Muscle of arm (tissue), 12 donors: ENCODE measurements around the gene CALHM2. TPM values are rescaled to one million over a fixed set of nuclear protein-coding genes. Genes with fewer than 3 reads are reported as not detected.

Source experiments
- DNase-seq: peaks from one replicate; pipeline ENCODE4 v3.0.0-alpha.2; 2013
- polyA plus RNA-seq, 12 donors: library from polyadenylated mRNA; unstranded; fragments of 120-200 nt; gene quantifications; one replicate each; pipeline ENCODE4 v1.2.1, GENCODE V29; 2013; ENCODE audit not compliant: insufficient read length in 12 of 12

CALHM2 gene
- polyA plus RNA-seq, 12 donors: 10.3 to 35.4 (median 13.9) TPM; not detected in 1

DNA sequence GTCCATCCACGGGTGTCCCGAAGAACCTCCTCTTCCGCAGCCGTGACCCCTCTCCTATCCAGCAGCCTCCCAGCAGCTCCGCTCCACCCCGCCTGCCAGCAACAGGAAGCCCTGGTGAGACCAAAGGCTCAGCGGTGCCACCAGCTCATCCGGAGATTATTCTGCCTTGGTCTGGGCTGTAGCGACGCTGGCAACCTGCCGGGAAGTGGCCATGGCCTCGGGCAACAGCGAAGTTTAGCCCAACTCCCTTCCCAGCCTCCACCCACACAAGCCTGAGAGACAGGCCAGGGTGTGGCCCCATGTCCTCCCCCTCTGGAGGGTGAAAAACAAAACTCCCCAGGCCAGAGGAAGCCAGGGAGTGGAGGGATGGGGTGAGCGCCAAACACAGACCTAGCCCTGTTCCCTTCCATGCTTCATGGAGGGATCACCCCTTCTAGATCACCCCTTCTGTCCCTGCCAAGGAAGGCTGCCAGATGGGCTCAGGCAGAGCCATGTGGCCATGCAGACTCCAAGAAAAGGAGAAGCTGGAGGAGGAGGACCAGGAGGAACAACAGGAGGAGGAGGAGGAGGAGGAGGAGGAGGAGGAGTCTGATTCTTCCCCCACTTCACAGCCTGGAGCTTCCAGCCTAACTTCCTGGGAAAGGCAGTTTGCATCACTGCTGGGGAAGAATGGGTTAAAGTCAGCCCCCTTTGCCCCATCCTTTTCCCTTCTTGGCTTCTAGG, 918 bp downstream of the CALHM2 start:
- DNase-seq: peak; percentile 38

DNA sequence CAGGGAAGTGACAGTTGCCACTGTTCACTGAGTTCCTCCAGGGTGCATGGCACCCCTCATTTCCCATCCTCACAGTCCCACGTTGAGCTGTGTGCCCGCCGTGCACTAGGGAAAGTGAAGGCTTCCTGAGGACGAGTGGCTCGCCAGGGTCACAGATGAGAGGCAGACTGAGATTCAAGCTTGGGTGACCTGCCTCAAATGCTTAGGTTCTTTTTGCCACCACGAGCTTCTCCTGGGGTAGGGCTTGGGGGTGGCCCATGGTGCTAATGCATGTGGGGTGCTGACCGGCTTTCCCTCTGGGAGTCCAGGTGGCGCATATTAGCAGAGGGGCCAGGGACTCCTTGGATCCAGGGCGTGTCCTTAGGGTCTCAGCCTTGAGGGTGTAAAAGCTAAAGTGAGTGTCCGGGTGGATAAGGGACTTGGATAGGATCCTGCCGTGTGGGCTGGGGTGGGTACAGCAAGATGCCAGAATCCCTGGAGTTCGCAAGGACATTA, 1.9 kb downstream of the CALHM2 start:
- no peak for DNase-seq

DNA sequence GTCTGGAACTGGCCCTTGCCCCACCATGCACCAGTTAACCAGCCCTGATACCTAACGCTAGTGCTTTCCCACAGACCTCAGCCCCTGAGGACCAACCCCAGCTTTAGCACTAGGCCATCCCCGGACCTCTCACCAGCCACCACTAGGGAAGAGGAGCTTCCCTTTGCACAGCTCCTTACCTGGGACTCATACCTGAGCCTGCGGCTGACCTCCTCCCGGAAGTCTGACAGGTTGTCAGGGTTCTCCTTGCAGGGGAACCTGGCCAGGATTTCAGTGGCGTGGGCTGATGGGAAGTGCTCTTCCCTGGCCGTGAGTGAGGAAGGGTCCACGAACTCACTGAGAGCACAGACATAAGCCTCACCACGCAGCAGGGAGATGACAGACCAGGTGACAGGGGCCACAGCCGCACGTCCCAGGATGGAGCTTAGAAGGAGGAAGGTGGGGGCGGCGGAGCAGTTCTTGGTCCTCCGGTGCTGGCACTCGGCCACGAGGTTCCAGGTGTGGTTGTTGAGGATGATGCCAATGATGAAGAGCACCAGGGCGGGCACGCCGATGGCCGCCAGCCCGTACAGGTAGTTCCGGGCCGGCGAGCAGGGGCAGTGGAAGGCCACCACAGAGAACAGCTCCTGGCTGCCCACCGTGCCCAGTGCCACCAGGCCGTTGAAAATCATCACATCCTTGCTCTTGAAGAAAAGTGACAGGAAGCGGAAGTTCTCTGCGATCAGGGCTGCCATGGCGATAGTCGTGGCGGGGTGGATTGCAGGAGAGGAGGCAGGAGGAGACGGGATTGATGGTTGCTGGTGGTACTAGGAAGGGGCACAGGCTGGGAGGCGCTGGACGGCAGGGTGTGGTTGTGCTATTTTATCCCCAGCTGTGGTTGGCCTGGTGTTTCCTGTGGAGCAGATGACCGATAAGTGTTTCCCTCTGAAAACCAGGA, 2.7 kb downstream of the CALHM2 start:
- DNase-seq: no peak

DNA sequence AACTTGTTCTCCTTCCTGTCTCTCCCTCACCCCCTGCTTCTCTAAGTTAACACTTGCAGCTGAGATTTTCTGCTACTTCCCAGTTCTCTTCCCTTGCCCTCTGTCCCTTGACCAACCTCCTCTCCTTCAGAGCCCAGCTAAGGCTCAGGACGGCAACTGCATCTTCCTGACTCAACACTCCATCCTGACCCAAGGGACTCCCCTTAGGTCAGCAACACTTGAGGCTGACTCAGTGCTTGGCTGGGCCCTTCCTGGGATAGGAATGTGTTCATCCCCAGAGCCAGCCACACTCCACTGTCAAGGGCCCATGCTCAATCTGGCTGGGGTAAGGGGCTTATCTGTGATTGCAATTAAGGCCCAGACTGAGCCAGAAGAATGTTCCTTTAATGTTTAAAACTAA, 3.4 kb downstream of the CALHM2 start:
- no peak for DNase-seq

DNA sequence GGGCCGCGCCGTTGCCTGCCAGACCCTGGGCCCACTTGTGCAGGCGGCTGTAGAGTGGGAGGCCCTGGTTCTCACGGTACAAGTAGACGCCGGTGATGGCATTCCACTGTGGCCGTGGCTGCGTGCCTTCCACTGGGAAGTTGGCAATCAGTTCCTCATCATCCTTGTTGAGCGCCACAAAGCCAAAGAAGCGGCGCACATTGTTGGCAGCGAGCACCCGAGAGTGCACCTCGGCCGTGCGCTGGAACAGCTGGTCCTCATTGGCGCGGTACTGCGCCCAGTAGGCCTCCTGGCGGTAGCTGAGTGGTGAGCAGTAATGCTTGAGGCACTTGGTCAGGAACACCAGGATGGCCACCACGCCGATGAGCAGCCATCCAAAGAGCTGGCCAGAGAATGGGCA, 5.0 kb downstream of the CALHM2 start:
- no peak for DNase-seq

DNA sequence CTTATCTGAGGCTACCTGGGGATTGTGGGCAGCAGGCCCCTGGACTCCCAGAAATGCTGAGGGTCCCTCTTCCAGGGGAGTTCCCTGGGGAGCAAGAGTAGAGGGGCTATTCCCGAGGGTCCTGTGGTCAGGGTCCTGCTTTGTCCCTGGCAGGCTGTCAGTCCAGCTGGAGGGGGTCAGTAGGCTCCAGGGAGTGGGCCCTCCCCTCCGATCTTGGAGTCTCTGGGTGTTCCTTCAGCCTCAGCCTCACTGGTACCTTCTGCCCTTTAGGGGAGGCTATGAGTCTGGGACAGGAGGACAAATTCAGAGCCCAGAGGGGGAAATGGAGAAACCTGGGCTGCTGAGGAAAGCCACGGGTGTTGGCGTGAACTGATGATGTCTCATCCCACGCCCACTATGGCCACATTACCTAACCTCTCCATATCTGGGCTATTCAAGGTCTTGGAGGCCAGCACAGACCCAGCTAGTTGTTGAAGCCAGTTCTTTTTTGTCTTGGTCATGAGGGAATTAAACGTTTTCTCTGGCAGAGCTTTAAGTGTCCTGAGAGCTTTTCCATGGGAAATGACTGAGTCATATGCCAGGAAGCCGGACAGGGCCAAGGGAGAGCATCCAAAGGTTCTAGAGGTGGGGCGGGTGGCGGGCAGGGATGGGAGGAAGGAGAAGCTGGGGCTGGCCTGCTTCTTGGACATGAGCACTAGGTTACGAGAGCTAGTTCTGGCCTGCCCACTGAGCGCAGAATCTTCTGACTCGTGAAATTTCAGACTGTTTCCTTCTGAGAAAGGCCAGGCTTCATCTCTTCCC, 6.2 kb downstream of the CALHM2 start:
- DNase-seq: no peak

DNA sequence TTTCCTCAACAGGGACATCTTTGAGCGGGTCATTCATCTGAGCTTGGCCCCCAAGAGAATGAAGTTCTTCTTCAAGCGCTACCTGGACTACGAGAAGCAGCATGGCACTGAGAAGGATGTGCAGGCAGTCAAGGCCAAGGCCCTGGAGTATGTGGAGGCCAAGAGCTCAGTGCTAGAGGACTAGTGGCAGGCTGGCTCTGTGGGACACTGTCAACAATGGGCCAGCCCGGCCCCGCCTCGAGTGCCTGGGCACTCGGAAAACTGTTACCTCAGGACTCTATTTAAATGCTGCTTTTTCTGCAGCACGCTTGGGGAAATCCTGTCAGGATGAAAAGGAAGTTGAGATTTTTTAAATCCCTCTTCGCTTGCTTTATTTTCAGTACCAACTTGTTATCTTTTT, 6.8 kb downstream of the CALHM2 start:
- DNase-seq: no peak

DNA sequence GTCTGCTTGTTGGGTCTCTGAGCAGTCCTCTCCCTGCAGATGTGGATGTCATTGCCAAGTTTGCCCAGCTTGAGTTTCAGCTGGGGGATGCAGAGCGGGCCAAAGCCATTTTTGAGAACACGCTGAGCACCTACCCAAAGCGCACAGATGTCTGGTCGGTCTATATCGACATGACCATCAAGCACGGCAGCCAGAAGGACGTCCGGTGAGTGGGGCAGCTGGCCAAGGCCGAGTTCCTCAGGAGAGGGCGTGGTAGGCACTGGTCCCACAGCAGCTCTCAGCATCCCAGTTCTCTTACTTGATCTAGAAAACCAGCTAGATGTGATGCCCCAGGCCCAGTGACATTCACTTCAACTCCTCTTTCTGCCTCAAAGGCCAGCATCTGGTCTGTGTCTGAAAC, 7.7 kb downstream of the CALHM2 start:
- DNase-seq: no peak

DNA sequence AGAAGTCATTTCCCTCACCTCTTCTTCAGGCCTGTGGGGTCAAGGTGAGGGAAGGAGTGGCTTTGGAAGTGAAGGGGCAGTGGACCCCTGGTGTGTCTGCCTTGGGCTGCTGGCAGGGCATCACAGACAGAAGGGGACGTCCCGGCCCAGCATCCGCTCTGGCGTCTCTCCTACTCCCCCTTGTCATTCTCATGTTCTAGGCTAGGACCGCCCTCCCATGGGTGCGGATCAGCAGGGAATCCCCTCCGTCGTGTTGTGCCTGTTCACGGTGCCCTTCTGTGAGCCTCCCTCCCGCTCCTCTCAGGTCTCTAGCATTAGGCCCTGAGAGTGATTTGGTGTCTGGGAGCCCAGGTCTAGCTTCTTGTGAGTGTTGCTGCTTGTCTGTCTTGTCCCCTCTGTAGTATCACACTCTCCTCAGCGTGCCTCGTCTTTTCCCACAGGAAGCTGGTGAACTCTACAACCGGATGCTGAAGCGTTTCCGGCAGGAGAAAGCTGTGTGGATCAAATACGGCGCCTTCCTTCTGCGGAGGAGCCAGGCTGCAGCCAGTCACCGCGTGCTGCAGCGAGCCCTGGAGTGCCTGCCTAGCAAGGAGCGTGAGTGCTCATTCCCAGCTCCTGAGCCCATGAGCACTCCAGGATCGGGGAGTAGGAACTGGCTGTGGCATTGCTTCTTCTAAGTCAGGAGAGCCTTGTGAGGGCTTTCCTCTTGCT, 8.5 kb downstream of the CALHM2 start:
- no peak for DNase-seq

DNA sequence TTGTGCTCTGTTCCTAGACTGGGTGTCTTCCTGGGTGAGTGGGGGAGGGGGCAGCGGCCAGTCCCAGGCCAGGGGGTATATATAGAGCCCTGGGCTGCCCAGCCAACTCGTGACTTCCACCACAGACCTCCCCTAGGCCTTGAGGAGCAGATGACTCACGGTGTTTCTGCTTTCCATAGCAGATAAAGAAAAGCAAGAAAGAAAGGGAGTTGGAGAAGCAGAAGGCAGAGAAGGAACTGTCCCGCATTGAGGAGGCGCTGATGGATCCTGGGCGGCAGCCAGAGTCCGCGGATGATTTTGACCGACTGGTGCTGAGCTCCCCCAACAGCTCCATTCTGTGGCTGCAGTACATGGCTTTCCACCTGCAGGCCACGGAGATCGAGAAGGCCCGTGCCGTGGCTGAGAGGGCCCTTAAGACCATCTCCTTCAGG, 10.1 kb downstream of the CALHM2 start:
- DNase-seq: peak; percentile 25

DNA sequence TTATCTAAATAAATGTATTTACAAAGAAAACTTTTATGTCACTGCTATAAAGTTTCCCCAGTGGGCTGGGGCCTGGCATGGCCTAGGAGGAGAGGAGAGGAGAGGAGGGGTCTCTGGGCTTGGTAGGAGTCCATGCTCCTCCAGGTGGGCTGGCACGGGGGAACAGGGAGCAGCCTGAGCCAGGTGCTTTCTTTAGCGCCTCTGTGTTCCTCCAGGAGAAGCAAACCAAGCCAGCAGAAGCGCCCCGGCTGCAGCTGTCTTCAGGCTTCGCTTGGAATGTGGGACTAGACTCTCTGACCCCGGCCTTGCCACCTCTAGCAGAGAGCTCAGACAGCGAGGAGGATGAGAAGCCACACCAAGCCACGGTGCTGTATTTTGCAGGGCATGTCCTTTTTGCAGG, 10.6 kb downstream of the CALHM2 start:
- DNase-seq: no peak

DNA sequence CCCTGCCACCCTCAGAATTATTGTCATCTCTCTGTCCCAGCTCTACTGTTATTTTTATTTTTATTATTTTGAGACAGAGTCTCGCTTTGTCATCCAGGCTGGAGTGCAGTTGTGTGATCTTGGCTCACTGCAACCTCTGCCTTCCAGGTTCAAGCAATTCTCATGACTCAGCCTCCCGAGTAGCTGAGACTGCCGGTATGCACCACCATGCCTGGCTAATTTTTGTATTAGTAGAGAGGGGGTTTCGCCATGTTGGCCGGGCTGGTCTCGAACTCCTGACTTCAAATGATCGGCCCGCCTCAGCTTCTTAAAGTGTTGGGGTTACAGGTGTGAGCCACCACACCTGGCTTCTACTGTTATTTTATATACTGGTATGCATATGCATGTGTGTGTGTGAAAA, 11.0 kb downstream of the CALHM2 start:
- DNase-seq: no peak

DNA sequence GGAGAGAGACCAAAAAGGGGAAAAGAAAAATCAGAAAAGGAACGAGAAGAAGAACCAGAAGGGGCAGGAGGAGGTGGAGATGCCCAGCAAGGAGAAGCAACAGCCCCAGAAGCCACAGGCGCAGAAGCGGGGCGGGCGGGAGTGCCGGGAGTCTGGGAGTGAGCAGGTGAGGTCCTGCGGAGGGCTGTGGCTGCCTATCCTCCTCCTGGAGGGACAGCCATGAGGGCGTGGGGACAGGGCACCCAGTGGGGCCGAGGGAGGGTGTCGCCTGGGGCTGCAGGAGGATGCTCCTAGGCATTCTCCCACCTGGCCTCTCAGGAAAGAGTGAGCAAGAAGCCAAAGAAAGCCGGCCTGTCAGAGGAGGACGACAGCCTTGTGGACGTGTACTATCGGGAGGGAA, 11.8 kb downstream of the CALHM2 start:
- no peak for DNase-seq

DNA sequence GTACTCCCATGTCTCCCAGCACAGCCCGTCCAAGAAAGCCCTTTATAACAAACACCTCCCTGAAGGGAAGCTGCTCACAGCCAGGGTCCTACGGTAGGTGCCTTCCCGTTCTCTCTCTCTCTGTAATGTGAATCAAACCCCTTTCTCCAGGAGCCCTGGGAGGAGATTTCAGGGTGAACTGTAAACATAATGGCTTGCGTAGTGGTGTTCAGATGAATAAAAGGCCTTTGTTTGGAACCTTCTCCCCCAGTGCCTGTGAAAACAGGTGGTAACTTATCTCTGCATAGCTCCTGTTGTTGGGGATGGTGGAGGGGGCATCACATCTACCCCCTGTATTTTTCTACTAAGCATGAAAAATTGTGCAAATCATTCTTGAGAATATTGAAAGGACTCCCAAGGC, 12.4 kb downstream of the CALHM2 start:
- no peak for DNase-seq

DNA sequence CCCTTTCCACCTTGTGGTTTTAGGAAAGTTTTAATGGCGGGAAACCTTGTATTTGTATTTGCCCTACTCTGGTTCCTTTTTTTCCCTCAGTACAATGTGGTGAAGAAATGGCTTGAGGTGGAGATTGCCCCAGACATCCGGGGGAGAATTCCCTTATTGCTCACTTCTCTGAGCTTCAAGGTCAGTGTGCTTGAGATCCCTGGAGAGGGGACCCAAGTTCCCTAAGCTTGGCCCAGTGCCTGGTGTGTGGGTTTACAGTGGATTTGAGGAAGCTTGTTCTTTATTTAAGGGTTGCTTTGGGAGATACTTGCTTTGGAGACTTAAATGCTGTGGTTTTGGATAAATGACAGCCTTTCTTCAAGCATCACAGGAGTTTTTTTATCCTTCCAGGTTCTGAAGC, 18.3 kb downstream of the CALHM2 start:
- no peak for DNase-seq

DNA sequence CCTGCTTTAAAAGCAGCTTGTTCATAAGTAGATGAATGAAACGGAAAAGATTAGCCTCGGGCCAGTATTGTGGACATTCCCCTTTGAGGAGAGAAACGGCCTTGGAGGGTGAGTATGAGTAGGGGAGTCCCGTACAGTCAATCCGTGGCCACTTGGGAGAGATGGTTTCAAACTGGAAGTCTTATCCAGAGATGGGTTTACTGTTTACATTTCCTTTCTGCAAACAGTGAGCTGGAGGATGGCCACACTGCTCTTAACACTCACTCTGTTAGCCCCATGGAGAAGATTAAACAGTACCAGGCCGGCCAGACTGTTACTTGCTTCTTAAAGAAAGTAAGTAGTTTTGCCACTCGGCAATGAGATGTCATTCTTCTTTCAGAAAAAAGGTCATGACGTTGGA, 20.3 kb downstream of the CALHM2 start:
- DNase-seq: no peak

DNA sequence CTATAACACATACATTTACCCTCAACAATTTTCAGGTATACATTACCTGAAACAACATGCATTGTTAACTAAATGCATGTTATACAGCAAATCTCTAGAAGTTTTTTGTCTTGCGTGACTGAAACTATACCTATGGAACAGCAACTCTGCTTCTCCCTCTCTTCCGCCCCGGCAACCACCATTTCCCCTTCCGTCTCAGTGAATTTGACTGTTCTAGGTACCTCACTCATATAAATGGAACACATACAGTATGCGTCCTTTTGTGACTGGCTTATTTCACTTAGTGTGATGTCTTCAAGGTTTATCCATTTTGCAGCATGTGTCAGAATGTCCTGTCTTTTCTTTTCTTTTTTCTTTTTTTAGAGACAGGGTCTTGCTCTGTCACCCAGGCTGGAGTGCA, 22.5 kb downstream of the CALHM2 start:
- DNase-seq: no peak

DNA sequence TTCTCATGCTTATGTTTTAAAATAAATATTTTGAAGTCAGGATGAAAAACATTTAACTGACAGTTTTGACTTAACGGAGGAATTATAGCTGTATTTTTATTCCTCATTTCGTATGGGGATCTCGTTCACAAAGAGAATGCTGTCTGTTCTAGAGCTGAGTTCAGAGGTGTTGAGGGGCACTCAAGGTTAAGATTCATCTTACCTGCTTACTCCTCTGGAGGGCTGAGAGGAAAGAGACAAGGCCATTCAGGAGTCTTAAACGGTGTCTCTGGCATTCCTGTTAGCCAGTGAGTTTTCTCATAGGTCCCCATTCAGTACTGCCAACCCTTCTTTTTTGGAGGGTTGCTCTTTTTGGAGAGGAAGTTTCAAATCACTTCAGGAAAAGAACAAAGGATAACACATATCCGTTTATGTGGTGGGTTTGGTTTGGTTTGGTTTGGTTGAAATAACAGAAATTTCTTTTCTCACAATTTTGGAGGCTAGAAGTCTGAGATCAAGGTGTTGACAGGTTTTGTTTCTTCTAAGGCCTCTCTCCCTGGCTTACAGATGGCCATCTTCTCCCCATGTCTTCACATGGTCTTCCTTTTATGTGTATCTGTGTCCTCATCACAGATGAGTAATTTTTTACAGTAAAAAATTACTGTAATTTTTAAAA, 23.1 kb downstream of the CALHM2 start:
- no peak for DNase-seq

DNA sequence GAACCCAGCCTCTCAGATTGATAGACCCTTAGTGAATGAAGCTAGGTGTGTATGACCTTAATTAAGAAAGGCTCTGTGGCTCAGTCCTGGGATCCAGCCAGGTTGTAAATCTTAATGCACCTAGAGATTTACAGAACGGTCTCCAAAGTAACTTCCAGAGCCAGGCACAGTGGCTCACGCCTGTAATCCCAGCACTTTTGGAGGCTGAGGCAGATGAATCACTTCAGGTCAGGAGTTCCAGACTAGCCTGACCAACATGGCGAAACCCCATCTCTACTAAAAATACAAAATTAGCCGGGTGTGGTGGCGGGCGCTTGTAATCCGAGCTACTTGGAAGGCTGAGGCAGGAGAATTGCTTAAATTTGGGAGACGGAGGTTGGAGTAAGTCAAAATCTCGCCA, 24.3 kb downstream of the CALHM2 start:
- DNase-seq: no peak

DNA sequence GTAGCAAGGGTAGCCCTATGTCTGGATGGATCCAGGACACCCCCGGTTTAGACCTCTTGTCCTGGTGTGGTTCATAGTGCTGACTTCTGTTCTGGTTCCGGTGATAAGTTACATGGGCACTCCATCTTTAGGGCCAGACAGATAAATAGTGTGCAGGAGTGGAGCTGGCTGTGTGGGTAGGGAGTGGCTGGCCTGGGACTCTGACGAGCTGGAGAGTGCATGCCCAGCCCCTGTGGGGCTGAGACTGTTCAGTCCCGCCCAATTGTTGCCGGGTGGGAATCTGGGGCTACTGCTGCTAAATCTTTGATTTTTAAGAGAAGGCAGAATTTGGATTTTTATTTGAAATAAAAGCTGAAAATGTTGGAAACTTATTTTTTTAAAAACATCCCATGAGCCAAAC, 28.4 kb downstream of the CALHM2 start:
- no peak for DNase-seq

DNA sequence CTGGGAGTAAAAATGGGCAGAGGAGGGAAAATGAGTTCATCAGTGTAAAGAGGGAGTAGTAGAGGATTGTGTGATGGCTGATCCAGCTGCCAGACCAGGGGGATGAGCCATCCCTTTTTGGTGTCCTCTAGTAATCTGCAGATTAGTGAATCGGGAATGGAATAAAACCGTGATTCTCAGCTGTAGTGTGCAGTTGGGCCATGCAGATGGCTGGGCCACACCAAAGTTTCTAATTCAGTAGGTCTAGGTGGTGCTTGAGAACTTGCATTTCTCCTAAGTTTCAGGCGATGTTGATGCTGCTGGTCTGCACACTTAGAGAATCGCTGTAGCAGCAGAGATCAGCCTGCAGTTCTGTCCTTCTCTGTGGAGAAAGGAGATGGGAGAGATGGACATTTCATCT, 33.1 kb downstream of the CALHM2 start:
- no peak for DNase-seq
